ENCODE data around the gene ACTR10.
"Not testable (repeated sequence)": the region's sequence is repeated elsewhere in the genome, so short reads cannot be mapped to it uniquely, and the experiment has no call there.

Gene ACTR10

DNA sequence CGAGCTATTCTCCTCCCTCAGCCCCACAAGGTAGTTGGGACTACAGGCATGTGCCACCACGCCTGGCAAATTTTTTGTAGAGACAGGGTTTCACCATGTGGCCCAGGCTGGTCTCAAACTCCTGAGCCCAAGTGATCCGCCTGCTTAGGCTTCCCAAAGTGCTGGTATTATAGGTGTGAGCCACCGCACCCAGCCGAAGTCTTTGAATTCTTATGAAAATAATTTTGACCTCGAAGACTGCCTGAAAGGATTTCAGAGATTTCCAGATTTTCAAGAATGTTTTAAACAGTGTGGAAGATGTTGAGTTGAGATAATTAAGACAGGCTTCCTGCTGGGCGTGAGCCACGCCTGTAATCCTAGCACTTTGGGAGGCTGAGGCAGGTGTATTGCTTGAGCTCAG, 49.7 kb downstream of the ACTR10 start:
- H3K27ac Mint-ChIP-seq = no peak overlapping the region
- H3K27me3 Mint-ChIP-seq = no peaks in the 10 kb centered on the region
- no peaks in the 10 kb centered on the region for H3K9me3 Mint-ChIP-seq
- no peak overlapping the region for H3K4me3 Mint-ChIP-seq
- peaks cover 46% of the 10 kb centered on the region for H3K4me1 Mint-ChIP-seq
- peaks cover 22% of the 10 kb centered on the region for H3K36me3 Mint-ChIP-seq

DNA sequence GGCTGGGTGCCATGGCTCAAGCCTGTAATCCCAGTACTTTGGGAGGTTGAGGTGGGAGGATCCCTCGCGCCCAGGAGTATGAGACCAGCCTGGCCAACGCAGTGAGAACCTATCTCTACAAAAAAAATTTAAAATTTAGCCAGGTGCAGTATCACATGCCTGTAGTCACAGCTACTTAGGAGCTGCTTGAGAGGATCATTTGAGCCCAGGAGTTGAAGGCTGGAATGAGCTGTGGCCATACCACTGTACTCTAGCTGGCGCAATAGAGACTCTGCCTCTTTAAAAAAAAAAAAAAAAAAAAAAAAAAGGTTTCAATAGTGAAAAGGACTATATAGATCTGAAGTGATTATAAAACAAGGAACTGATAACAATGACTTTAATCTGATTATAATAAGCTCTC, 58.2 kb downstream of the ACTR10 start:
- Mint-ChIP-seq H3K27ac (no peak overlapping the region), H3K4me3 (no peak overlapping the region), H3K27me3 (no peaks in the 10 kb centered on the region), H3K4me1 (peaks cover 15% of the 10 kb centered on the region), H3K9me3 (no peaks in the 10 kb centered on the region), H3K36me3 (peaks cover 9% of the 10 kb centered on the region)

DNA sequence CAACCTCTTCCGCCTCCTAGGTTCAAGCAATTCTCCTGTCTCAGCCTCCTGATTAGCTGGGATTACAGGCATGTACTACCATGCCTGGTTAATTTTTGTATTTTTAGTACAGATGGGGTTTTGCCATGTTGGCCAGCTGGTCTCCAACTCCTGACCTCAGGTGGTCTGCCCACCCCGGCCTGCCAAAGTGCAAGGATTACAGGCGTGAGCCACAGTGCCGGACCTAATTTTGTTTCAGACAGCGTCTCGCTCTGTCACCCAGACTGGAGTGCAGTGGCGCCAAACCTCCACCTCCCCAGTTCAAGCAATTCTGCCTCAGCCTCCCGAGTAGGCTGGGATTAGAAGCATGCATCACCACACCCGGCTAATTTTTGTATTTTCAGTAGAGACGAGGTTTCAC, 62.1 kb downstream of the ACTR10 start:
- peaks cover 31% of the 10 kb centered on the region for H3K4me1 Mint-ChIP-seq
- not testable (repeated sequence) for H3K9me3 Mint-ChIP-seq, H3K27ac Mint-ChIP-seq, H3K4me3 Mint-ChIP-seq, H3K27me3 Mint-ChIP-seq
- H3K36me3 Mint-ChIP-seq = peaks cover 15% of the 10 kb centered on the region

DNA sequence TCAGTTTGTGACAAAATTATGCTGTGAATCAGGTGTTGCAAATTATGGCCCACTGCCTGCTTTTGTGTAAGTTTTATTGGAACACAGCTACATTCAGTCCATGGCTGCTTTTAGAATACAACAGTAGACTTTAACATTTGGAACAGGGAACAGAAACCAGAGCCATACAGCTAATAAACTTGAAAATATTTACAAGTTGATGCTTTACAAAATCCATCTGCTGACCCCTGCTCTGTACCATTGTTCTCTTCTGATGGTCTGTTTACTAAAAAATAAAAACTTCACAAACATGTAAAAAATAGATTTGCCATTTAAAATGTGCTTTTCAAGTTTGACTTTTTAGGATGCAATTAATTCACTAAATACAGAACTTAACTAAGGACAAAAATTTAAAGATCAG, 65.5 kb downstream of the ACTR10 start:
- Mint-ChIP-seq H3K4me3 (no peak overlapping the region), H3K27ac (no peak overlapping the region)

GRCh38 chr14:58270628-58271027, 70.7 kb downstream of the ACTR10 start:
- Mint-ChIP-seq H3K9me3 (no peaks in the 10 kb centered on the region), H3K36me3 (peaks cover 24% of the 10 kb centered on the region), H3K27me3 (no peaks in the 10 kb centered on the region), H3K4me3 (no peak overlapping the region), H3K4me1 (peaks cover 50% of the 10 kb centered on the region), H3K27ac (peak overlapping the region; percentile 87)

More for the DNA sequence above, 65.5 kb downstream of the ACTR10 start:
- H3K27me3 Mint-ChIP-seq = no peaks in the 10 kb centered on the region
- H3K9me3 Mint-ChIP-seq = no peaks in the 10 kb centered on the region
- peaks cover 37% of the 10 kb centered on the region for H3K4me1 Mint-ChIP-seq
- H3K36me3 Mint-ChIP-seq = peaks cover 16% of the 10 kb centered on the region

DNA sequence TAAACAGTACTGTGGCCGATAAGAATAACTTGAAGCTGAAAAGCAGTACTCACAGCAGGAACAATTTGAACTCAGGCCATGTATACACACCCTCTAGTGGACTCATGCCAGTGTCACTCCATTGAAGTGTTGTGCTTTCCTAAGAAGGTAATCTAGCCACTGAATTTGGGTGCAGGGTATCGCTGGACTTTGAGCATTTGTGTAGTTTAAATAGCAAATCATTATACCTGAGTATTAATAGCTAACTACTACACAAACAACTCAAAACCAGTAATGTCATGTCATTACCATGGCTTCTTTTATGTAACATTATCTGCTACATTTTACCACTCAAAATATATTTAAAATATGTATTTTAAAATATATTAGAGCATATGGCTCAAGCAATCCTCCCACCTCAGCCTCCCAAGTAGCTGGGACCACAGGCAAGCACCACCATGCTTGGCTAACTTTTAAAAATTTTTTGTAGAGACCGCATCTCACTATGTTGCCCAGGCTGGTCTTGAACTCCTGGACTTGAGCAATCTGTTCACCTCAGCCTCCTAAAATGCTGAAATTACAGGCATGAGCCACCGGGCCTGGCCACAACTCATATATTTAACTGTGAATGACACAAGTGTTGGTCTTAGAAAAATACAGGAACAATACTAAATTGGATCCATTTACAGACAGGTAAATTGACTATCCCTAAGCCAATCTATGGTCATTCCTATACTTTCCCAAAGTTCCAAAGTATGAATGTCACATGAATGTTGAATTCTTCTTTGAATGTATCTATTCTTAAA, 72.8 kb downstream of the ACTR10 start:
- no peak overlapping the region for H3K4me3 Mint-ChIP-seq
- no peaks in the 10 kb centered on the region for H3K27me3 Mint-ChIP-seq
- H3K9me3 Mint-ChIP-seq = no peaks in the 10 kb centered on the region
- no peak overlapping the region for H3K27ac Mint-ChIP-seq
- peaks cover 51% of the 10 kb centered on the region for H3K4me1 Mint-ChIP-seq
- H3K36me3 Mint-ChIP-seq = peaks cover 24% of the 10 kb centered on the region

DNA sequence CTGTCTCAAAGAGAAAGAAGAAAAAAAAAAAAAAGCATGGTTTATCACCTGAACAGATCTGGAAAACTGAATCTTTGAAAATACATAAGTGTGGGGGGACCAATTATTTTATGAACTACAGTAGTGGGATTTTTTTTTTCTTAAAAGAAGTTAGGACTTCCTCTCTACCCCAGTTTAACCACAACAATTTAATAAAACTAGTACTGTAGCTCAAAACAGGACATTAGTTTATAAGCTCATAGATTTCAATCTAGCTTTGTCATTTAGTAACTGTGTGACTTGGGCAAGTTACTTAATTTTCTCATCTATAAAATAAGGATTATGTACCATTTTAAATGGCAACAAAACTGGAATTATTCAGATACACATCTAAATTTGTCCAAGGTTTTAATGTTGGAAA, 74.9 kb downstream of the ACTR10 start:
- H3K27me3 Mint-ChIP-seq = no peaks in the 10 kb centered on the region
- peaks cover 26% of the 10 kb centered on the region for H3K36me3 Mint-ChIP-seq
- no peaks in the 10 kb centered on the region for H3K9me3 Mint-ChIP-seq
- H3K27ac Mint-ChIP-seq = peak overlapping the region; percentile 94
- H3K4me3 Mint-ChIP-seq = peak overlapping the region; percentile 51
- H3K4me1 Mint-ChIP-seq = peaks cover 52% of the 10 kb centered on the region

GRCh38 chr14:58275527-58276190, 75.7 kb downstream of the ACTR10 start:
- peaks cover 23% of the 10 kb centered on the region for H3K36me3 Mint-ChIP-seq
- peak overlapping the region; percentile 51 for H3K4me3 Mint-ChIP-seq
- H3K9me3 Mint-ChIP-seq = no peaks in the 10 kb centered on the region
- peaks cover 52% of the 10 kb centered on the region for H3K4me1 Mint-ChIP-seq
- H3K27ac Mint-ChIP-seq = peak overlapping the region; percentile 94
- no peaks in the 10 kb centered on the region for H3K27me3 Mint-ChIP-seq

GRCh38 chr14:58276208-58276607, 76.3 kb downstream of the ACTR10 start:
- Mint-ChIP-seq H3K36me3 (peaks cover 24% of the 10 kb centered on the region), H3K4me1 (peaks cover 54% of the 10 kb centered on the region), H3K27ac (peak overlapping the region; percentile 90), H3K27me3 (no peaks in the 10 kb centered on the region), H3K9me3 (no peaks in the 10 kb centered on the region), H3K4me3 (no peak overlapping the region)

DNA sequence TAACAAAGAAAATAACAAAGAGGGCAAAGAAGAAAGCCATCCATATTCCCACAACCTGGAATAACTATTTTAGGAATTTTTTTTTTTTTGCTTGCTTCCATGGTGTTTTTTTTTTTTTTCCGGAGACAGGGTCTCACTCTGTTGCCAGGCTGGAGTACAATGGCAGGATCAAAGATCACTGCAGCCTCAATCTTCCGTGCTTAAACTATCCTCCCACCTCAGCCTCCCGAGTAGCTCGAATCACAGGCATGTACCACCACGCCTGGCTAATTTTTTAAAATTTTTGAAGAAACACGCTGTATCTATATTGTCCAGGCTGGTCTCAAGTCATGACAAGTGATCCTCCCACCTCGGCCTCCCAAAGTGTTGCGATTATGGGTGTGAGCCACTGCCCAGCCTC, 78.2 kb downstream of the ACTR10 start:
- peaks cover 73% of the 10 kb centered on the region for H3K4me1 Mint-ChIP-seq
- no peak overlapping the region for H3K4me3 Mint-ChIP-seq

DNA sequence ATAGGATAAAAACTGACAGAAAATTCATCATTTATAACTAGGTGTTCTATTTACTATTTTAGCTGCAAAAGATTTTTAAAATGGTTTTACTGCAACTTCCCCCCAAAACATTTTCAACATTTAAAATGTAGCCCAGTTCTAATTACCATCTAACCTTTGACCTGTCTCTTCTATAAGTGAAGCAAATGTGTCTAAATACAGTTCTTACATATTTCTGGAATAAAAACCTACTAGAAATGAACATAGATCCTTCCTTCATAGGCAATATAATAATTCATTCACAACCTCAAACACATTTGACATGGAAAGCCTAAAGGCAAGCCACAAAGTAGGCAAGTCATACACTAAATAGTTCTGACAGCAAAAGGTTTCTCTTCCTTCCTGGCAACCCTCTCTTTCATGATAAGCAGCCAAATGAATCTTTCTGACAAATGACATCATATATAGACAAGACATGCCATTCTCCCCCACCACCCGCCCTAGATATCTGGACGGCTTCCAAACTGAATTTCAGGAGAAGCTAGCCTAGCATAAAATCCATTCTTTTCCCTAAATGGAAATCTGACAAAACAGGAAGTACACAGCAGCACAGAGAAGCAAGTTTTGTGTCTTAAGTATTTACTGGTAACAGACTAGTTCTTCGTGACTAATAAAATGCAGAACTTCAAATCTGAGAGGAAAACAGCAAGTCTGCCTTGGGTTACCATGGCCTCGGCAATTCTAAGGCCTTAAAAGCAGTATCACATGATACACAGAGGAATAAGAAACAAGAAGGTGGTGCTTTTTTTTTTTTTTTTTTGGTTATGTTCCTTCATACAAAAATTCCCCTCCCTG, 81.2 kb downstream of the ACTR10 start:
- H3K4me3 Mint-ChIP-seq = peak overlapping the region; percentile 70
- H3K27me3 Mint-ChIP-seq = no peaks in the 10 kb centered on the region
- H3K9me3 Mint-ChIP-seq = no peaks in the 10 kb centered on the region
- H3K4me1 Mint-ChIP-seq = peaks cover 75% of the 10 kb centered on the region
- peak overlapping the region; percentile 94 for H3K27ac Mint-ChIP-seq
- H3K36me3 Mint-ChIP-seq = peaks cover 27% of the 10 kb centered on the region

More for the DNA sequence above, 78.2 kb downstream of the ACTR10 start:
- Mint-ChIP-seq H3K27me3 (no peaks in the 10 kb centered on the region), H3K36me3 (peaks cover 29% of the 10 kb centered on the region), H3K9me3 (no peaks in the 10 kb centered on the region), H3K27ac (peak overlapping the region; percentile 23)

GRCh38 chr14:58281969-58282368, 82.0 kb downstream of the ACTR10 start:
- peak overlapping the region; percentile 94 for H3K27ac Mint-ChIP-seq
- peaks cover 27% of the 10 kb centered on the region for H3K36me3 Mint-ChIP-seq
- no peaks in the 10 kb centered on the region for H3K9me3 Mint-ChIP-seq
- peak overlapping the region; percentile 55 for H3K4me3 Mint-ChIP-seq
- peaks cover 69% of the 10 kb centered on the region for H3K4me1 Mint-ChIP-seq
- no peaks in the 10 kb centered on the region for H3K27me3 Mint-ChIP-seq

- H3K9me3 Mint-ChIP-seq = no peaks in the 10 kb centered on the region
- peaks cover 79% of the 10 kb centered on the region for H3K4me1 Mint-ChIP-seq
- H3K4me3 Mint-ChIP-seq = no peak overlapping the region
- peak overlapping the region; percentile 36 for H3K27ac Mint-ChIP-seq
- no peaks in the 10 kb centered on the region for H3K27me3 Mint-ChIP-seq
- peaks cover 31% of the 10 kb centered on the region for H3K36me3 Mint-ChIP-seq
Measured at GRCh38 chr14:58282925-58283593, 83.1 kb downstream of the ACTR10 start.

DNA sequence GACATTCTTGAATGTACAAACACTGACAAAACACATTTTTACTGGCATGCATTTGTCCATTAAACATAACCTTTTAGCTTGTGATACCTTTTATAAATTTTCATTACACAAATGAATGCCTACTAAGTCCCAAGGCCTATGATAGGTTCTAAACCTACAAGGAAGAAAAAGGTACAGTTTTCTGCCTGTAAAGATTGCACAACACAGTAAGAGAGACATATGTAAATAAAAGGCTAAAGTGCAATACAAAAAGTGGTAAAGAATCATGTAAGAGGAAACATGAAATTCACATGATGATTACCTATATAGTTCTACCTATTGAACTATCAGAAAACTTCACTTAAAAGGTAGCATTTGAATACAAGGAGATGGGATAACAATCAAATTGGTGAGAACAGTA, 83.8 kb downstream of the ACTR10 start:
- H3K4me3 Mint-ChIP-seq = no peak overlapping the region
- no peaks in the 10 kb centered on the region for H3K9me3 Mint-ChIP-seq
- peak overlapping the region; percentile 1 for H3K27ac Mint-ChIP-seq
- H3K4me1 Mint-ChIP-seq = peaks cover 83% of the 10 kb centered on the region
- no peaks in the 10 kb centered on the region for H3K27me3 Mint-ChIP-seq
- peaks cover 36% of the 10 kb centered on the region for H3K36me3 Mint-ChIP-seq

GRCh38 chr14:58285132-58285531, 85.2 kb downstream of the ACTR10 start:
- Mint-ChIP-seq H3K4me3 (no peak overlapping the region), H3K36me3 (peaks cover 38% of the 10 kb centered on the region), H3K27ac (peak overlapping the region; percentile 65), H3K4me1 (peaks cover 84% of the 10 kb centered on the region), H3K9me3 (no peaks in the 10 kb centered on the region), H3K27me3 (no peaks in the 10 kb centered on the region)

Data from activated naive CD4-positive, alpha-beta T cell treated with anti-CD3 and anti-CD28 coated beads, Interleukin-2, amount 50 U/mL, for 24 hours (primary cell).